SU-DHL-6 (cell line): ENCODE measurements around the gene GRIK1.

Experiments used
- H2AFZ ChIP-seq: fragments of 200-600 bp; sonication (generic); 2 replicates; pipeline ENCODE4 v1.6.1; 2014; ENCODE audit warnings: low read depth, mild to moderate bottlenecking, moderate library complexity, mixed read lengths, antibody characterized with exemption, low read length; ENCODE audit not compliant: severe bottlenecking
- H3F3A ChIP-seq: fragments of 200-600 bp; shearing (Covaris generic); 2 replicates; pipeline ENCODE4 v1.6.0; 2016; ENCODE audit warnings: antibody characterized with exemption, mild to moderate bottlenecking; ENCODE audit not compliant: insufficient read depth
- H3K27ac ChIP-seq: fragments of 200-600 bp; sonication (generic); 2 replicates; pipeline ENCODE4 v1.5.1; 2016; ENCODE audit warnings: low read depth, mild to moderate bottlenecking, low read length, moderate library complexity, mixed read lengths
- H3K27me3 ChIP-seq: fragments of 200-600 bp; sonication (generic), shearing (Covaris generic); 2 replicates; pipeline ENCODE4 v1.6.0; 2014; ENCODE audit warnings: mild to moderate bottlenecking, low read length
- H3K36me3 ChIP-seq: fragments of 200-600 bp; sonication (generic); 2 replicates; pipeline ENCODE4 v1.6.1; 2014; ENCODE audit warnings: mild to moderate bottlenecking, low read length, mixed read lengths
- H3K4me2 ChIP-seq: fragments of 300-600, 200-600 bp; shearing (Covaris generic), sonication (generic); 2 replicates; pipeline ENCODE4 v1.6.0; 2014; ENCODE audit warnings: low read length, low read depth, mild to moderate bottlenecking; ENCODE audit not compliant: poor library complexity, severe bottlenecking
- H3K4me3 ChIP-seq: fragments of 200-600 bp; sonication (generic); 2 replicates; pipeline ENCODE4 v1.5.1; 2014; ENCODE audit warnings: antibody characterized with exemption, low read length, mild to moderate bottlenecking, mixed read lengths; ENCODE audit not compliant: insufficient read depth, poor library complexity, severe bottlenecking
- H3K79me2 ChIP-seq: fragments of 200-600 bp; sonication (generic); 2 replicates; pipeline ENCODE4 v1.6.1; 2014; ENCODE audit warnings: mild to moderate bottlenecking, low read length, moderate library complexity; ENCODE audit not compliant: insufficient read depth
- H3K9ac ChIP-seq: fragments of 200-600 bp; sonication (generic); 2 replicates; pipeline ENCODE4 v1.7.0; 2014; ENCODE audit warnings: mild to moderate bottlenecking, low read length
- H3K9me2 ChIP-seq: fragments of 200-600 bp; sonication (generic); replicated peaks from 2 replicates; pipeline ENCODE4 v1.6.1; 2014; ENCODE audit warnings: low read length; ENCODE audit not compliant: insufficient read depth
- H3K9me3 ChIP-seq: fragments of 200-600 bp; sonication (generic); 2 replicates; pipeline ENCODE4 v1.6.1; 2014; ENCODE audit warnings: low read length, mixed read lengths; ENCODE audit not compliant: insufficient read depth
- H4K20me1 ChIP-seq: fragments of 200-600 bp; sonication (generic); 2 replicates; pipeline ENCODE4 v1.6.1; 2014; ENCODE audit warnings: low read depth, mild to moderate bottlenecking, antibody characterized with exemption, low read length, moderate library complexity, mixed read lengths
- EZH2phosphoT487 ChIP-seq: fragments of 200-600 bp; sonication (generic), shearing (Covaris generic); conservative IDR thresholded peaks from 2 replicates; pipeline ENCODE4 v1.6.1; 2018; ENCODE audit warnings: mild to moderate bottlenecking, antibody characterized with exemption, low read length, moderate library complexity, mixed read lengths
- TF ChIP-seq, protein P1 (sequence below): fragments of 200-600 bp; sonication (generic); IDR thresholded peaks from one replicate; pipeline ENCODE4 v1.5.1; 2017; ENCODE audit warnings: antibody characterized with exemption, mild to moderate bottlenecking, low read length, moderate library complexity; ENCODE audit not compliant: insufficient read depth, poor library complexity, severe bottlenecking

GRIK1 gene

DNA sequence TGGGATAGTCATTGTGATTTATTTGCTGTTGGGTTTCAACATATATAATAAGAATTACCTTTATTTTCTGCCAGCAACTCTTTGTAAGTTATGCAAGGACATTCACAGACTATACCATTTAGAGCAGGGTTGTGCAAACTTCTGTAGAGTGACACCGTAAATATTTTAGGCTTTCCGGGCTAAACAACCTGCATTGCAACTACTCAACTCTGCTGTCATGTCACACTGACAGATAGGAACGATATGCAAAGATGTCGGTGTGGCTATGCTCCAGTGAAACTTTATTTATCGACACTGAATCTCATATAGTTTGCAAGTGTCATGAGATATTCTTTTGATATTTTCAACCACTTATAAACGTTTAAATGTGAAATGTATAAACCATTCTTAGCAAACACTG, 430.7 kb downstream of the GRIK1 start:
- no peaks in the 10 kb centered on the region for H3K27me3 ChIP-seq
- TF ChIP-seq EZH2phosphoT487 = no peak
- TF ChIP-seq, protein P1, sequence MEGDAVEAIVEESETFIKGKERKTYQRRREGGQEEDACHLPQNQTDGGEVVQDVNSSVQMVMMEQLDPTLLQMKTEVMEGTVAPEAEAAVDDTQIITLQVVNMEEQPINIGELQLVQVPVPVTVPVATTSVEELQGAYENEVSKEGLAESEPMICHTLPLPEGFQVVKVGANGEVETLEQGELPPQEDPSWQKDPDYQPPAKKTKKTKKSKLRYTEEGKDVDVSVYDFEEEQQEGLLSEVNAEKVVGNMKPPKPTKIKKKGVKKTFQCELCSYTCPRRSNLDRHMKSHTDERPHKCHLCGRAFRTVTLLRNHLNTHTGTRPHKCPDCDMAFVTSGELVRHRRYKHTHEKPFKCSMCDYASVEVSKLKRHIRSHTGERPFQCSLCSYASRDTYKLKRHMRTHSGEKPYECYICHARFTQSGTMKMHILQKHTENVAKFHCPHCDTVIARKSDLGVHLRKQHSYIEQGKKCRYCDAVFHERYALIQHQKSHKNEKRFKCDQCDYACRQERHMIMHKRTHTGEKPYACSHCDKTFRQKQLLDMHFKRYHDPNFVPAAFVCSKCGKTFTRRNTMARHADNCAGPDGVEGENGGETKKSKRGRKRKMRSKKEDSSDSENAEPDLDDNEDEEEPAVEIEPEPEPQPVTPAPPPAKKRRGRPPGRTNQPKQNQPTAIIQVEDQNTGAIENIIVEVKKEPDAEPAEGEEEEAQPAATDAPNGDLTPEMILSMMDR = no peak
- no peak overlapping the region for H3K9ac ChIP-seq
- H2AFZ ChIP-seq = no peak overlapping the region
- H3K9me2 ChIP-seq = no peaks in the 10 kb centered on the region
- no peak overlapping the region for H3K4me3 ChIP-seq
- H3K36me3 ChIP-seq = no peaks in the 10 kb centered on the region
- H3K4me2 ChIP-seq = no peak overlapping the region
- no peaks in the 10 kb centered on the region for H4K20me1 ChIP-seq
- no peaks in the 10 kb centered on the region for H3K9me3 ChIP-seq
- H3K27ac ChIP-seq = no peak overlapping the region
- H3F3A ChIP-seq = no peaks in the 10 kb centered on the region
- H3K79me2 ChIP-seq = no peaks in the 10 kb centered on the region

- no peaks in the 10 kb centered on the region for H3K9me3 ChIP-seq
- H3K4me2 ChIP-seq = no peak overlapping the region
- no peaks in the 10 kb centered on the region for H3K79me2 ChIP-seq
- H3K4me3 ChIP-seq = no peak overlapping the region
- H3K36me3 ChIP-seq = no peaks in the 10 kb centered on the region
- H3K27ac ChIP-seq = no peak overlapping the region
- no peaks in the 10 kb centered on the region for H3K27me3 ChIP-seq
- no peaks in the 10 kb centered on the region for H3K9me2 ChIP-seq
- H3F3A ChIP-seq = no peaks in the 10 kb centered on the region
- no peak for TF ChIP-seq EZH2phosphoT487
- TF ChIP-seq, protein P1 = no peak
- no peaks in the 10 kb centered on the region for H4K20me1 ChIP-seq
- H3K9ac ChIP-seq = no peak overlapping the region
- no peak overlapping the region for H2AFZ ChIP-seq
Measured at GRCh38 chr21:29508301-29508700, 431.5 kb downstream of the GRIK1 start.

DNA sequence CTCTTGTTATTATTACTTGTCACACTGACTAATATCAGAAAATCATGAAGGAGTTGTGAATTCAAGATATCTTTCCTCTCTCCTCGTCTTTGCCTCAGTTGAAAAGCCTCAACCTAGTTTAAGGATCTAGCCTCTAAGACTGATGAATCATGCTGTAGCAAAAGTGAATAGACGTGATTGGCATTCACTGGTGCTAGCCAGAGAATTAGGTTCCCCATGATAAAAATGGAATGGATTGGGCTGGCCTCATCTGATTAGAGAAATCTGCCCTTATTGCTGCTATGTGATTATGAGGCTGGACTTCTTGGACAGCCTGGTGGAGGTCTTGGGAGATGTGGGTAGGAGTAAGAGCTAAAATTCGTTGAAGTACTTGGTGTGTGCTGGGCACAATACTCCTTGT, 432.8 kb downstream of the GRIK1 start:
- Histone ChIP-seq H3K9ac (no peak overlapping the region), H3K79me2 (no peaks in the 10 kb centered on the region), H3K27me3 (no peaks in the 10 kb centered on the region), H3K9me3 (no peaks in the 10 kb centered on the region), H2AFZ (no peak overlapping the region), H4K20me1 (no peaks in the 10 kb centered on the region), H3K4me2 (no peak overlapping the region), H3K27ac (no peak overlapping the region), H3K9me2 (no peaks in the 10 kb centered on the region), H3K4me3 (no peak overlapping the region), H3F3A (no peaks in the 10 kb centered on the region), H3K36me3 (no peaks in the 10 kb centered on the region)
- TF ChIP-seq, protein P1 = no peak
- TF ChIP-seq EZH2phosphoT487 = no peak
